Stimulated activated CD4-positive, alpha-beta T cell treated with anti-CD3 and anti-CD28 coated beads, TNF-alpha, amount 100 ng/mL, for 4 hours (primary cell): ENCODE measurements around the gene TDG.

ENCODE experiments used
- DNase-seq, 3 experiments: peaks; one replicate each; pipeline ENCODE4 v3.0.0-alpha.2; 2020; ENCODE audit warnings: low read depth in 3 of 3

Gene TDG

GRCh38 chr12:103965590-103966504 lies at the start of gene TDG:
TSS of gene TDG (plus strand) at chr12:103965872. CDS start at chr12:103966038, 166 bp downstream.
- peak; percentile 88 to 96 (median 95) for DNase-seq

GRCh38 chr12:103917873-103918272 lies 47.8 kb upstream of the TDG start:
- no peak for DNase-seq

GRCh38 chr12:103924761-103925641 lies 40.7 kb upstream of the TDG start:
- DNase-seq, result no peak

- peak in 1 of 3 experiments; percentile 2 for DNase-seq
These were observed 37.0 kb upstream of the TDG start for GRCh38 chr12:103928682-103929045.

- peak; percentile 56 to 74 (median 63) for DNase-seq
These were observed 36.5 kb upstream of the TDG start for GRCh38 chr12:103929046-103929783.

- DNase-seq, result peak in 1 of 3 experiments; percentile 70
These were observed 36.0 kb upstream of the TDG start for GRCh38 chr12:103929784-103930033.

GRCh38 chr12:103930034-103930786 lies 35.5 kb upstream of the TDG start, which contains the start of gene HSP90B1:
TSS of gene HSP90B1 (plus strand) at chr12:103930410. CDS start at chr12:103930516, 106 bp downstream.
- peak; percentile 95 to 100 (median 99) for DNase-seq

- DNase-seq, result peak in 2 of 3 experiments; percentile 6 to 18
These were observed 34.6 kb upstream of the TDG start for GRCh38 chr12:103930787-103931735.

GRCh38 chr12:103933237-103933636 lies 32.4 kb upstream of the TDG start:
- no peak for DNase-seq

GRCh38 chr12:103936679-103937078 lies 29.0 kb upstream of the TDG start:
- DNase-seq, result no peak

- DNase-seq, result no peak
These were observed 20.7 kb upstream of the TDG start for GRCh38 chr12:103944964-103945363.

GRCh38 chr12:103947871-103948555 lies 17.7 kb upstream of the TDG start:
- no peak for DNase-seq

- DNase-seq, result no peak
These were observed 16.8 kb upstream of the TDG start for GRCh38 chr12:103948746-103949406.

- no peak for DNase-seq
These were observed 13.2 kb upstream of the TDG start for GRCh38 chr12:103952497-103952896.

- DNase-seq, result no peak
These were observed 9.7 kb upstream of the TDG start for GRCh38 chr12:103955811-103956508.

- DNase-seq, result no peak
These were observed 9.1 kb upstream of the TDG start for GRCh38 chr12:103956509-103957027.

GRCh38 chr12:103957865-103958388 lies 7.7 kb upstream of the TDG start:
- no peak for DNase-seq

GRCh38 chr12:103958621-103959020 lies 7.1 kb upstream of the TDG start:
- DNase-seq, result no peak
